ENCODE data around the gene ZRANB3. TPM values are rescaled to one million over a fixed set of nuclear protein-coding genes. Genes with fewer than 3 reads are reported as not detected.

Gene ZRANB3
- total RNA-seq, 1 donor from 2014 or later = 7.0 TPM

- Mint-ChIP-seq H3K9me3 (ENCODE audit: low read depth) (no peaks in the 10 kb centered on the region), H3K4me1 (ENCODE audit: low read depth) (peaks cover 22% of the 10 kb centered on the region), H3K27ac (ENCODE audit: unreplicated experiment) (no peak overlapping the region), H3K4me3 (ENCODE audit: unreplicated experiment) (no peak overlapping the region), H3K36me3 (ENCODE audit: low read depth) (peaks cover 31% of the 10 kb centered on the region), H3K27me3 (ENCODE audit: low read depth) (no peaks in the 10 kb centered on the region)
- no peak for TF ChIP-seq CTCF (IDR thresholded peaks at IDR 0.05)
- no peak for DNase-seq (ENCODE audit: low spot score)
These were observed 380.3 kb downstream of the ZRANB3 start for GRCh38 chr2:135150725-135151124.

- peaks cover 22% of the 10 kb centered on the region for H3K4me1 Mint-ChIP-seq (ENCODE audit: low read depth)
- H3K9me3 Mint-ChIP-seq (ENCODE audit: low read depth) = no peaks in the 10 kb centered on the region
- no peak for TF ChIP-seq CTCF (IDR thresholded peaks at IDR 0.05)
These were observed 381.8 kb downstream of the ZRANB3 start for GRCh38 chr2:135149251-135149650.

GRCh38 chr2:135144343-135144742 lies 386.7 kb downstream of the ZRANB3 start:
- Mint-ChIP-seq H3K9me3 (ENCODE audit: low read depth) (peaks cover 12% of the 10 kb centered on the region), H3K27me3 (ENCODE audit: low read depth) (no peaks in the 10 kb centered on the region), H3K4me3 (ENCODE audit: unreplicated experiment) (no peak overlapping the region), H3K36me3 (ENCODE audit: low read depth) (peaks cover 25% of the 10 kb centered on the region), H3K4me1 (ENCODE audit: low read depth) (peaks cover 3% of the 10 kb centered on the region), H3K27ac (ENCODE audit: unreplicated experiment) (no peak overlapping the region)
- no peak for DNase-seq (ENCODE audit: low spot score)
- TF ChIP-seq CTCF (IDR thresholded peaks at IDR 0.05) = no peak

More at GRCh38 chr2:135149251-135149650, 381.8 kb downstream of the ZRANB3 start:
- DNase-seq (ENCODE audit: low spot score) = no peak
- H3K27ac Mint-ChIP-seq (ENCODE audit: unreplicated experiment) = no peak overlapping the region
- no peaks in the 10 kb centered on the region for H3K27me3 Mint-ChIP-seq (ENCODE audit: low read depth)
- H3K4me3 Mint-ChIP-seq (ENCODE audit: unreplicated experiment) = no peak overlapping the region
- H3K36me3 Mint-ChIP-seq (ENCODE audit: low read depth) = peaks cover 21% of the 10 kb centered on the region

- no peaks in the 10 kb centered on the region for H3K4me1 Mint-ChIP-seq (ENCODE audit: low read depth)
- no peak for TF ChIP-seq CTCF (IDR thresholded peaks at IDR 0.05)
- peaks cover 12% of the 10 kb centered on the region for H3K9me3 Mint-ChIP-seq (ENCODE audit: low read depth)
- no peak overlapping the region for H3K27ac Mint-ChIP-seq (ENCODE audit: unreplicated experiment)
- H3K36me3 Mint-ChIP-seq (ENCODE audit: low read depth) = peaks cover 25% of the 10 kb centered on the region
- no peak overlapping the region for H3K4me3 Mint-ChIP-seq (ENCODE audit: unreplicated experiment)
- no peak for DNase-seq (ENCODE audit: low spot score)
- no peaks in the 10 kb centered on the region for H3K27me3 Mint-ChIP-seq (ENCODE audit: low read depth)
These were observed 388.7 kb downstream of the ZRANB3 start for GRCh38 chr2:135142323-135142722.

- no peak for DNase-seq (ENCODE audit: low spot score)
- TF ChIP-seq CTCF (IDR thresholded peaks at IDR 0.05) = no peak
- H3K27me3 Mint-ChIP-seq (ENCODE audit: low read depth) = no peaks in the 10 kb centered on the region
- no peak overlapping the region for H3K27ac Mint-ChIP-seq (ENCODE audit: unreplicated experiment)
- H3K4me1 Mint-ChIP-seq (ENCODE audit: low read depth) = no peaks in the 10 kb centered on the region
- H3K9me3 Mint-ChIP-seq (ENCODE audit: low read depth) = peaks cover 12% of the 10 kb centered on the region
- peaks cover 26% of the 10 kb centered on the region for H3K36me3 Mint-ChIP-seq (ENCODE audit: low read depth)
- H3K4me3 Mint-ChIP-seq (ENCODE audit: unreplicated experiment) = no peak overlapping the region
These were observed 390.4 kb downstream of the ZRANB3 start for GRCh38 chr2:135140606-135141005.

Data from chondrocyte (in vitro differentiated cells).